Renal cortical epithelial cell (primary cell): ENCODE data around the gene KAZN. TPM values are rescaled to one million over a fixed set of nuclear protein-coding genes. Genes with fewer than 3 reads are reported as not detected.

Experiments
- DNase-seq: peaks from one replicate; pipeline ENCODE4 v3.0.0-alpha.2; 2011; ENCODE audit warnings: low read depth
- total RNA-seq: library from RNA; depleted of rRNA; stranded (reverse); fragments of >200 nt; gene quantifications from 2 replicates; pipeline ENCODE4 v1.2.3, GENCODE V29; 2014

The KAZN gene
- total RNA-seq, 1 donor from 2014 or later = 30.8 TPM

GRCh38 chr1:14955976-14956375, 357.5 kb downstream of the KAZN start:
- DNase-seq = no peak

DNA sequence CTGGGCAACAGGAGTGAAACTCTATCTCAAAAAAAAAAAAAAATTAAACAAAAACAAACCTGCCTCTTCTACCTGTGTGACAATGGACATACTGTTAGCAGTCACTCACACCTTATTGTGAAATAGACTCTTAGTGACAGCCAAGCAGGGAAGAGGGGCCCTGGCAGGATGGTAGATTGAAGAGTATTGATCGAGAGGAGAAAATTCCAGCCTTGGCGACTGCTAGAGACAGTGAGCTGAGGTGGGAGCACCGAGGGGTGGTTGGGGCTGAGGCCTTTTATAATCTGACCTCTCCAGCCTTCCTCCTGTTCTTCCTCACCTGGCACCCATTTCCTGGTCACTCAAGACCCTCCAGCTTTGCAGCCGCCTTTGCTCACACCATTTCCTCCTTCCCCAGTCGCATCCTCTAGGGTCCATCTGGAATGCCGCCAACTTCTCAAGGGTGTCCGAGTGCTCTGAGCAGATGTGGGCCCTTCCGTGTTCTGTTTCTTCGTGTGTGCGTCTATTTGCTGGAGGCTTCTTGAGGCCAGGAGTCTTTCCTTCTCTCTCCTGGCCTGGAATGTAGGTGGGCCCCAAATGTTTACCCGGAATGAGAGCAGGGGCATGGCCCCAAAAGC, 358.2 kb downstream of the KAZN start:
- no peak for DNase-seq

DNA sequence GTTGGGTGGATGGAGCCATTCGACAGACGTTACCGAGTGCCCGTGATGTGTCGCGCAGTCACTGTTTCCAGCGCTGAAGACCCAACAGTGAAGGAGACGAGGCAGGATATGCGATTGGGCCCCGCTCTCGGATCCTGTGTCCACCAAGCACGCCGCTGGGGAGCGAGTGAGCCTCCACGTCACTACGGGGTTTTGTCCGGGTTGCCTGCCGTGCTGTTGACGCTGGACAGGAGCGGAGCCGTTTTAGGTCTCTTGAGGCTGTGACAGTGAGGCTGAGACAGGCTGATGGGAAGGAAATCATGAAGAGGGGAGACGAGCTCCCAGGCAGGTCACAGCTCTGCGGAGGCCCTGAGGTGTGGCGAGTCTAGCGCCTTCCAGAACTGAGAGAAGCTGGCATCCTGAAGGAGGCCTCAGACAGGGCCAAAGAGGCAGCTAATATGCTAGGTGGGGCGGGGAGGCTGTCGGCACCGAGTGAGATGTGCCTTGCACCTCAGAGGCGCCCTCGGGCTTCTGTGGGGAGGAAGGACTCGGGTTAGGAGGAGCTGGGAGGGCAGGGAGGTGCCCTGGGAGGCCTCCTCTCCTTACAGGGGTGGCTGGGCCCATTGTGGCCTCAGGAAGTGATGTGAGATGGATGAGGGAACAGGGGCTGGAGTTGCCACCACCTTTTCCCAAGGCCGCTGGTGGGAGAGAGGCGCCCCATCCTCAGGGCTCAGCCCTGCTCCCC, 359.1 kb downstream of the KAZN start:
- no peak for DNase-seq

- no peak for DNase-seq
Observed at GRCh38 chr1:14958249-14959058, 360.0 kb downstream of the KAZN start.

DNA sequence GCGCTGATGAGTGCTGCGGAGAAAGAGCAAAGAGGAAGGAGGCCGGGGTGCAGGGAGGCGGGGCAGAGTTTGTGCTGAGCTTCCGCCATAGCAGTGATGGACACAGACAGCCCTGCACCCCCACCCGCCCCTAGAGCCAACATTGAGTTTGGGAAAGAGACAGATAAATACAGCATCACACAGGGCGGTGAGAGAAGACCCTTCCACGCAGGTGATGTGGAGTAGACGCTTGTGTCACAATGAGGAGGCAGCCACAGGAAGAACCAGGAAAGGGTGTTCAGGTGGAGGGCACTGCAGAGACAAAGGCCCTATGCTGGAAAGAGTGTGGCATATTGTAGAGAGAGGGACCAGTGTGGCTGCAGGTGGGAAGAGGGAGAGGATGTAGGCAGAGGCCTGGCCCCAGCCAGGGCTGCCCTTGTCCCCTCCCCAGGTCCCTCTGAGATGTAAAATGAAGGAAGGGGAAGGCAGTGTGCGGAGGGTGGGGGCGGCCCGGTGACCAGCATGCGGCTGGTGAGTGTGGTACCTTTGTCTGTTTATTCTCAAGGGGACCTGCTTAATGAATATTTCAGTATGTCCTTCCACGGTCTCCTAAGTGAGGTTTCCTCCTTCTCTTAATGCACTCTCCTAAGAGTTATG, 360.7 kb downstream of the KAZN start:
- DNase-seq = no peak

- DNase-seq = no peak
Observed at GRCh38 chr1:14961661-14962267, 363.3 kb downstream of the KAZN start.

GRCh38 chr1:14962407-14962806, 363.9 kb downstream of the KAZN start:
- DNase-seq = no peak

- peak; percentile 52 for DNase-seq
Observed at GRCh38 chr1:14963791-14964710, 365.6 kb downstream of the KAZN start.

GRCh38 chr1:14964711-14965055, 366.2 kb downstream of the KAZN start:
- no peak for DNase-seq

DNA sequence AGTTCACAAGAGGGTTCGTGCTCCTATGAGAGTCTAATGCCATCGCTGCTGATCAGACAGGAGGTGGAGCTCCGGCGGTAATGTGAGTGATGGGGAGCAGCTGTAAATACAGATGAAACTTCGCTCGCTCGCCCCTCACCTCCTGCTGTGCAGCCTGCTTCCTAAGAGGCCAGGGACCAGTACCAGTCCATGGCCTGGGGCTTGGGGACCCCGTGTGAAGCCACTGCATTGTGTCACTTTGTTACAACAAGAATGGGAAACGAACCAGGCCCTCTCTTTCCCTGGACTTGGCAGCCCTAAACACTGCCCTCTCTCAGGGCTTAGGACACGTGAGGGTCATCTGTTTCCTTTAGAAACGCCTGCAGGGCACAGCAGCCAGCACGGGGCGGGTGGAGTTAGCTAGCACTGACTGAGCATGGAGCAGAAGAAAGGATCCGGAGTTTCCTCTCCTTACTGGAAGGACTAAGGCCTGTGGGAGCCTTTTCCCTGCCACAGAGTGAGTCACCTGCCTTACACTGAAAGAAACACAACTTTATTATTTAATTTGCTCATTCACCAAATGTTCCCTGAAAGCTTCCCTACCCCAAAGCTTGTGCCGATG, 369.9 kb downstream of the KAZN start:
- peak; percentile 95 for DNase-seq

DNA sequence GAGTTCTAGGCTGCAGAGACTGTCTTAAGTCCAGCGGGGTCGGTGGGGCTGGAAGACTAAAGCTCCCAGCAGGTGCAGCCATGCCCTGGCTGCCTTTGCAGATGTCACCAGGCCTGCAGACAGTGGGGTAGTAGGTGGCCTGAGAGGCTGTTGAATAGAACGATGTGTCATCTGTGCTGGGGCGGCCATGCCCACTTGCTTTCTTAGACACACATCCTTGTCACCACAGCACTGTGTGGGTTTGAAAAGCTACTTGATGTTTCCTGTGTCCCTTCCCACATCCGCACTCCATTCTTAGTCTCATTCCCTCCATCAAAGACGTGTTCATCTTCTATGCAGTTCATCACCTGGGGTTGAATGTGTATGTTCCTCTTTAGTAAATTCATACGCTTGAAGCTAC, 370.5 kb downstream of the KAZN start:
- DNase-seq = no peak

DNA sequence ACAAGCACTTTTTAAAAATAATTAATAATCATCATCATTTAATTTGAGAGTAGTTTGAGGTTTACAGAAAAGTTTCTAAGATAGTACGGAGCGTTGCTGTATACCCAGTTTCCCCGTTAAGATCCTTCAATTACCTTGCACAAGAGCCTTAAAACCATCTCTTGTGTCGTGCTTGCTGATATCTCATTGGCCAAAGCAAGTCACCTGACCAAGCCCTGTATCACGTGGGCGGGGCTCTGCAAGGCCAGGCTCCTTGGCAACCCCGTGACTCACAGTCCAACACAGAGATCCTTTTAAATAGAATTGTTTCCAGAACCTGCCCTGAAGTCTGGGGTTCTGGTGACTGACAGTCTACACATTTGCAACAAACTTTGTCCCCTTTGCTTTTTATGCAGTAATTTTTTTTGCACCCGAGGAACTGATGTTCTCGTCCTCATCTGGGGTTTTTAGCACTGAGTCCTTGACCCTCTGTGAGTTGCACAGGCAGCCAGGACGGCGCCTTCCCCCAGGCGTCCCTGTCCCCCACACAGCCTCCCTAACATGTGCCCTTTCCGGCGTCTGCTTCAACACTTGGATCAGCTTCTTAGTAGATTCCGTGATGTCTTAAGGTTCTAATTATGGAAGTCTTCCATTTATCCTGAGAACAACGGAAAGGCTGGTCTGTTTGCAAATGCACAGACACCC, 371.8 kb downstream of the KAZN start:
- peak; percentile 93 for DNase-seq

DNA sequence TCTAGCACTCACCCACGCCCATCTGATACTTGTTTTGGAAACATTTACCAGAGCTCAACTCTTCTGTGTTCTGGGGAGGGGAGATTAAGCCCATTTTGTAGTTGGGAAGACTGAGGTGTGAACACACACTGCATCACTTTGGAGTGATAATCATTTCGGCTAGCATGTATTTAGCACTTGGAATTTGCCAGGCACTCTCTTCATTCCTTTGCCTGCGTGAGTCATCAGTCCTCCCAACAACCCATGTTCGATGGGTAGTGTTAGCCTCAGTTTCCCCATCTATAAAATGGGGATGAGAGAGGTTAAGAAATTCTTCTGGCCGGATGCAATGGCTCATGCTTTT, 372.3 kb downstream of the KAZN start:
- DNase-seq = no peak

- no peak for DNase-seq
Observed at GRCh38 chr1:14971221-14971620, 372.7 kb downstream of the KAZN start.

- DNase-seq = no peak
Observed at GRCh38 chr1:14972107-14972506, 373.6 kb downstream of the KAZN start.

DNA sequence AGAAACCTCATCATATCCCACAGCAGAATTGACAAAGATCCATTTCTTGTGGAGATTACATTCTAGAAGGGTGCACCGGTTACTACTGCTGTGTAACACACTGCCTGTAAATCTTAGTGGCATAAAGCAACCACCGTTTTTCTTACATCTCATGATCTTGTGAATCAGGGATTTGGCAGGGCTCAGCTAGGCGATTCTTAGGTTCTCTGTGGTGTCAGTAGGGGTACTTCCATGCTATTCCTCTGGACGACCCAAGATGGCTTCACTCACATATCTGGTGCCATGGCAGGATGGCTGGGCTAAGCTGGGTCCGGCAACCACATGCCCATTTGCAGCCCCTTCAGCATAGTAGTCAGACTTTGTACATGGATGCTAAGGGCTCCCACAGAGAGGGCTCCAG, 375.3 kb downstream of the KAZN start:
- no peak for DNase-seq

- no peak for DNase-seq
Observed at GRCh38 chr1:14974361-14974760, 375.9 kb downstream of the KAZN start.

GRCh38 chr1:14975119-14975518, 376.6 kb downstream of the KAZN start:
- no peak for DNase-seq

DNA sequence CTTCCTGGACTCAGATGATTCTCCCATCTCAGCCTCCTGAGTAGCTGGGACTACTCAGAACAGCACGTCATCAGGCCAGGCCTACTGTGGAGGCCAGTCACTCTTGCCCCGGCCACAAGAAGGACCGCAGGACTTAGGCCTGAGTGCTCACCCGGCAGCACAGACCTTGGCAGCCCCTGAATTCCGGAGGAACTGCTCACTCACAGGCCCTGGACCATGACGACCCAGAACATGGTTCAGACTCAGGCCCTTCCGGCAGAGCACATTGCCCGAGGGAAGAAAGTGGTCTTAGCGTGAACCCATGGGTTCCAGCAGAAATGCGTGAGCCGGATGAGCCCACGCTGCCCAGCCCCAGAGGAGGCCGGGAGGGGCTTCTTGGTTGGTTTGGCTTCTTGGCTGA, 377.8 kb downstream of the KAZN start:
- peak; percentile 97 for DNase-seq

GRCh38 chr1:14977338-14977931, 378.9 kb downstream of the KAZN start:
- peak; percentile 94 for DNase-seq
